GM18520 (cell line): ENCODE results near the gene ZNF672.
"Not testable (repeated sequence)": the region's sequence is repeated elsewhere in the genome, so short reads cannot be mapped to it uniquely, and the experiment has no call there.

Experiments
- ATAC-seq: cut with Tn5 transposase; IDR thresholded peaks from one replicate; pipeline ENCODE4 v1.9.1; 2021; ENCODE audit not compliant: unreplicated experiment

ZNF672 gene

GRCh38 chr1:248812736-248813425 is 25.1 kb upstream of the ZNF672 start:
- ATAC-seq = no peak

- ATAC-seq = no peak
Observed at GRCh38 chr1:248813546-248813945, 24.5 kb upstream of the ZNF672 start.

GRCh38 chr1:248814351-248814750 is 23.7 kb upstream of the ZNF672 start:
- no peak for ATAC-seq

- ATAC-seq = no peak
Observed at GRCh38 chr1:248815407-248816034, 22.5 kb upstream of the ZNF672 start.

GRCh38 chr1:248816042-248816851 is 21.8 kb upstream of the ZNF672 start:
- ATAC-seq = no peak

- no peak for ATAC-seq
Observed at GRCh38 chr1:248817065-248817464, 21.0 kb upstream of the ZNF672 start.

- no peak for ATAC-seq
Observed at GRCh38 chr1:248818505-248819374, 19.3 kb upstream of the ZNF672 start.

GRCh38 chr1:248820041-248820585 is 17.9 kb upstream of the ZNF672 start:
- ATAC-seq = no peak

- ATAC-seq = no peak
Observed at GRCh38 chr1:248821101-248821500, 16.9 kb upstream of the ZNF672 start.

- no peak for ATAC-seq
Observed at GRCh38 chr1:248821641-248822040, 16.4 kb upstream of the ZNF672 start.

- no peak for ATAC-seq
Observed at GRCh38 chr1:248822148-248823032, 15.6 kb upstream of the ZNF672 start.

GRCh38 chr1:248823517-248824001 is 14.5 kb upstream of the ZNF672 start:
- no peak for ATAC-seq

- no peak for ATAC-seq
Observed at GRCh38 chr1:248824301-248824700, 13.7 kb upstream of the ZNF672 start.

- ATAC-seq = no peak
Observed at GRCh38 chr1:248824701-248825100, 13.3 kb upstream of the ZNF672 start.

GRCh38 chr1:248825136-248825535 is 12.9 kb upstream of the ZNF672 start:
- ATAC-seq = no peak

GRCh38 chr1:248825573-248825908 is 12.5 kb upstream of the ZNF672 start:
- no peak for ATAC-seq

- ATAC-seq = peak; percentile 87
Observed at GRCh38 chr1:248825909-248826760, 11.9 kb upstream of the ZNF672 start, which contains the start of gene SH3BP5L. TSS of gene SH3BP5L (minus strand) at chr1:248825915. CDS start at chr1:248824935, 980 bp downstream.

- no peak for ATAC-seq
Observed at GRCh38 chr1:248828845-248829244, 9.2 kb upstream of the ZNF672 start.

- ATAC-seq = not testable (repeated sequence)
Observed at GRCh38 chr1:248830718-248831017, 7.4 kb upstream of the ZNF672 start.
